NCI-H187 treated with DMSO at 0.1 percent for 48 hours (cell line): ENCODE results near the gene DNAH11.
"Not testable (repeated sequence)": the region's sequence is repeated elsewhere in the genome, so short reads cannot be mapped to it uniquely, and the experiment has no call there.

Source experiments
- DNase-seq: peaks from one replicate; lab custom pipeline; 2025; lab: John Stamatoyannopoulos, UW

The DNAH11 gene

GRCh38 chr7:21542891-21543527 lies at the start of gene DNAH11:
Gene DNAH11 (plus strand): TSS chr7:21543039. CDS start chr7:21543246, 207 bp downstream.
- DNase-seq: no peak

- DNase-seq: no peak
These were observed 47.1 kb upstream of the DNAH11 start for GRCh38 chr7:21495731-21496130.

GRCh38 chr7:21497072-21497471 lies 45.8 kb upstream of the DNAH11 start:
- DNase-seq: no peak

- DNase-seq: no peak
These were observed 42.6 kb upstream of the DNAH11 start for GRCh38 chr7:21500117-21500832.

- DNase-seq: no peak
These were observed 38.8 kb upstream of the DNAH11 start for GRCh38 chr7:21504021-21504420.

- DNase-seq: no peak
These were observed 35.1 kb upstream of the DNAH11 start for GRCh38 chr7:21507627-21508343.

- no peak for DNase-seq
These were observed 34.3 kb upstream of the DNAH11 start for GRCh38 chr7:21508538-21508937.

- no peak for DNase-seq
These were observed 28.8 kb upstream of the DNAH11 start for GRCh38 chr7:21514062-21514461.

GRCh38 chr7:21524680-21525079 lies 18.2 kb upstream of the DNAH11 start:
- DNase-seq: no peak

- DNase-seq: no peak
These were observed 16.8 kb upstream of the DNAH11 start for GRCh38 chr7:21526007-21526406.

GRCh38 chr7:21526448-21526847 lies 16.4 kb upstream of the DNAH11 start:
- no peak for DNase-seq

GRCh38 chr7:21532485-21532884 lies 10.4 kb upstream of the DNAH11 start:
- DNase-seq: not testable (repeated sequence)

- not testable (repeated sequence) for DNase-seq
These were observed 9.2 kb upstream of the DNAH11 start for GRCh38 chr7:21533646-21534045.

- not testable (repeated sequence) for DNase-seq
These were observed 6.3 kb upstream of the DNAH11 start for GRCh38 chr7:21536445-21537118.

GRCh38 chr7:21538936-21539495 lies 3.8 kb upstream of the DNAH11 start:
- DNase-seq: no peak

GRCh38 chr7:21543528-21544302 lies 876 bp downstream of the DNAH11 start:
- DNase-seq: no peak

GRCh38 chr7:21544303-21544656 lies 1.4 kb downstream of the DNAH11 start:
- DNase-seq: no peak

- no peak for DNase-seq
These were observed 1.9 kb downstream of the DNAH11 start for GRCh38 chr7:21544715-21545114.

- no peak for DNase-seq
These were observed 4.7 kb downstream of the DNAH11 start for GRCh38 chr7:21547501-21547900.

- DNase-seq: no peak
These were observed 5.7 kb downstream of the DNAH11 start for GRCh38 chr7:21548491-21548890.

GRCh38 chr7:21550076-21550475 lies 7.2 kb downstream of the DNAH11 start:
- DNase-seq: no peak
